ENCODE measurements around the gene CPZ. TPM values are rescaled to one million over a fixed set of nuclear protein-coding genes. Genes with fewer than 3 reads are reported as not detected.

CPZ gene
- total and polyA plus RNA-seq, 2 donors (not counting 1 experiment from before 2014, with no cell fraction given), result not detected

DNA sequence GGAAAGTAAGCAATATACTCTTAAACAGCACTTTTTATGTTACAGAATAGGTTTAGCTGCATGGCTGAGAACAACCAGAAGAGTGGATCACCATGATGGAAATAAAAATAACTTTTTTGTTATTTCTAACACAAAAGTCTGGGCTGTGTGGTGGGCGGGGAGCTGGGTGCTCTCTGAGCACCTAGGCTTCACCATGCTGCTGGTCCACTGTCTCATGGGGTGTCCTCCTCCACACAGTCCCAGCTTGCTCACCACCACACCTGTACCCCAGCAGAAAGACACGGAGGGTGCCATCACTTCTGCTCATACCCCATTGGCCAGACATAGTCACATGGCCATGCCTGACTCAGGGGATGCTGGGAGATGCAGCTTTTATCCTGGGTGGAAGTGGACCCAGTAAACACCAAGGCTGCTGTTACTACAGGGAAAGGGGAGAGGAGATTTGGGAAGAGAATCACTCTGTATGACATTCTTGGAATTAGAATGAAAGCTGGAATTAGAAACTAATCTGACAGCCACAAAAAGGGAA is 45.0 kb downstream of the CPZ start:
- Mint-ChIP-seq H3K9me3 (ENCODE audit: insufficient read depth) (no peaks in the 10 kb centered on the region), H3K27me3 (no peaks in the 10 kb centered on the region), H3K4me3 (no peak overlapping the region), H3K27ac (no peak overlapping the region), H3K4me1 (no peaks in the 10 kb centered on the region)
- Histone ChIP-seq H3K4me2 (replicated peaks; ENCODE audit: low read depth, low read length, poor library complexity, severe bottlenecking) (no peak overlapping the region), H3K27me3 (replicated peaks in 1 of 4; ENCODE audit: control extremely low read depth in 1 of 4, control insufficient read depth in 3 of 4, insufficient read depth in 4 of 4, low read length in 3 of 4) (no peaks in the 10 kb centered on the region), H3K9ac (ENCODE audit: low read length) (no peak overlapping the region), H3K4me1 (ENCODE audit: control insufficient read depth in 2 of 2, insufficient read depth in 2 of 2, low read length in 2 of 2) (no peaks in the 10 kb centered on the region), H4K20me1 (ENCODE audit: control insufficient read depth, insufficient read depth, low read length, poor library complexity, severe bottlenecking) (no peaks in the 10 kb centered on the region), H3K4me3 (ENCODE audit: control extremely low read depth in 1 of 5, extremely low read depth in 1 of 5, insufficient read depth in 1 of 5, low read depth in 2 of 5, low read length in 4 of 5) (no peak overlapping the region), H3K79me2 (ENCODE audit: control insufficient read depth, insufficient read depth, low read length) (no peaks in the 10 kb centered on the region), H3K36me3 (replicated peaks in 1 of 2; ENCODE audit: control extremely low read depth in 1 of 2, control insufficient read depth in 1 of 2, extremely low read depth in 1 of 2, insufficient read depth in 2 of 2, low read length in 1 of 2) (no peaks in the 10 kb centered on the region), H3K27ac (ENCODE audit: low read length in 2 of 2) (no peak overlapping the region), H3K9me3 (ENCODE audit: control extremely low read depth in 1 of 3, control insufficient read depth in 2 of 3, insufficient read depth in 1 of 3, low read length in 2 of 3) (peaks cover 0 to 6% (median 0%) of the 10 kb centered on the region in 3 donors), H2AFZ (ENCODE audit: insufficient read depth, low read depth, low read length, poor library complexity, severe bottlenecking) (no peak overlapping the region)
- DNase-seq (no peak), ATAC-seq (ENCODE audit: low read depth) (no peak)
- intact Hi-C loops (cut with micrococcal nuclease), result no loop called here
- 60% methylated on average over 1 of the region's 2 CpGs for WGBS (ENCODE audit: insufficient coverage)
- POLR2A ChIA-PET, result no interaction called here
- TF ChIP-seq, protein P1, sequence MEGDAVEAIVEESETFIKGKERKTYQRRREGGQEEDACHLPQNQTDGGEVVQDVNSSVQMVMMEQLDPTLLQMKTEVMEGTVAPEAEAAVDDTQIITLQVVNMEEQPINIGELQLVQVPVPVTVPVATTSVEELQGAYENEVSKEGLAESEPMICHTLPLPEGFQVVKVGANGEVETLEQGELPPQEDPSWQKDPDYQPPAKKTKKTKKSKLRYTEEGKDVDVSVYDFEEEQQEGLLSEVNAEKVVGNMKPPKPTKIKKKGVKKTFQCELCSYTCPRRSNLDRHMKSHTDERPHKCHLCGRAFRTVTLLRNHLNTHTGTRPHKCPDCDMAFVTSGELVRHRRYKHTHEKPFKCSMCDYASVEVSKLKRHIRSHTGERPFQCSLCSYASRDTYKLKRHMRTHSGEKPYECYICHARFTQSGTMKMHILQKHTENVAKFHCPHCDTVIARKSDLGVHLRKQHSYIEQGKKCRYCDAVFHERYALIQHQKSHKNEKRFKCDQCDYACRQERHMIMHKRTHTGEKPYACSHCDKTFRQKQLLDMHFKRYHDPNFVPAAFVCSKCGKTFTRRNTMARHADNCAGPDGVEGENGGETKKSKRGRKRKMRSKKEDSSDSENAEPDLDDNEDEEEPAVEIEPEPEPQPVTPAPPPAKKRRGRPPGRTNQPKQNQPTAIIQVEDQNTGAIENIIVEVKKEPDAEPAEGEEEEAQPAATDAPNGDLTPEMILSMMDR (IDR thresholded peaks at IDR 0.05), result no peak
- TF ChIP-seq EZH2 (IDR thresholded peaks at IDR 0.05; ENCODE audit: borderline replicate concordance, insufficient read depth, low read depth, low read length, poor library complexity, severe bottlenecking), result no peak
- CTCF ChIA-PET, result no interaction called here

DNA sequence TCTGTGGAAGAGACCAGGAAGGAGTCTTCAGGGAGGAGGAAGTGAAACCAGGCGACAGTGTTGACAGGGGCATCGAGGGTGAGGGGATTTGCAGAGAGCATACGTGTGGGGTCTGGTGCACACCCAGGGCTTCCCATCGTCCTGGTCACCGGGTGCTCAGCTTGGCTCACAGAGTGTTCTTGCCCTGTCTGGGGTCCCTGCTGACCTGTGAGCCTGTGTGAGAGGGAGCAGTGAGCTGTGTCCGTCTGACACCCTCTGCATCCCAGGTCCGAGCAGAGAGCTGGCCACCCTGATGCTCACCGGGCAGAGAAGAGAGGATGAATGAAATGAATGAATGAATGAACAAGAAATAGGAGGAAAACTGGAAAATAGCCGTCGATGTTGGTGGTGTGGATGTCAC is 46.5 kb downstream of the CPZ start:
- Histone ChIP-seq H3K27ac (ENCODE audit: low read length in 2 of 2) (no peak overlapping the region), H3K36me3 (replicated peaks in 1 of 2; ENCODE audit: control extremely low read depth in 1 of 2, control insufficient read depth in 1 of 2, extremely low read depth in 1 of 2, insufficient read depth in 2 of 2, low read length in 1 of 2) (no peaks in the 10 kb centered on the region), H3K4me1 (ENCODE audit: control insufficient read depth in 2 of 2, insufficient read depth in 2 of 2, low read length in 2 of 2) (no peaks in the 10 kb centered on the region), H3K27me3 (replicated peaks in 1 of 4; ENCODE audit: control extremely low read depth in 1 of 4, control insufficient read depth in 3 of 4, insufficient read depth in 4 of 4, low read length in 3 of 4) (no peaks in the 10 kb centered on the region), H2AFZ (ENCODE audit: insufficient read depth, low read depth, low read length, poor library complexity, severe bottlenecking) (no peak overlapping the region), H3K9me3 (ENCODE audit: control extremely low read depth in 1 of 3, control insufficient read depth in 2 of 3, insufficient read depth in 1 of 3, low read length in 2 of 3) (peaks cover 0 to 6% (median 0%) of the 10 kb centered on the region in 3 donors), H3K4me2 (replicated peaks; ENCODE audit: low read depth, low read length, poor library complexity, severe bottlenecking) (no peak overlapping the region), H4K20me1 (ENCODE audit: control insufficient read depth, insufficient read depth, low read length, poor library complexity, severe bottlenecking) (no peaks in the 10 kb centered on the region), H3K4me3 (ENCODE audit: control extremely low read depth in 1 of 5, extremely low read depth in 1 of 5, insufficient read depth in 1 of 5, low read depth in 2 of 5, low read length in 4 of 5) (no peak overlapping the region), H3K79me2 (ENCODE audit: control insufficient read depth, insufficient read depth, low read length) (no peaks in the 10 kb centered on the region), H3K9ac (ENCODE audit: low read length) (no peak overlapping the region)
- H3K9me3 Mint-ChIP-seq (ENCODE audit: insufficient read depth), result no peaks in the 10 kb centered on the region
- 68% methylated on average over 10 of the region's 10 CpGs for WGBS (ENCODE audit: insufficient coverage)
- H3K4me1 Mint-ChIP-seq, result no peaks in the 10 kb centered on the region
- ATAC-seq (ENCODE audit: low read depth) (no peak), DNase-seq (no peak)
- H3K27ac Mint-ChIP-seq, result no peak overlapping the region
- intact Hi-C loops (cut with micrococcal nuclease), result no loop called here
- H3K4me3 Mint-ChIP-seq, result no peak overlapping the region
- no peak for TF ChIP-seq EZH2 (IDR thresholded peaks at IDR 0.05; ENCODE audit: borderline replicate concordance, insufficient read depth, low read depth, low read length, poor library complexity, severe bottlenecking)
- TF ChIP-seq, protein P1 (IDR thresholded peaks at IDR 0.05), result no peak
- POLR2A ChIA-PET, result no interaction called here
- CTCF ChIA-PET, result no interaction called here
- H3K27me3 Mint-ChIP-seq, result no peaks in the 10 kb centered on the region
